Endometrial microvascular endothelial cells (primary cell): Measurements from ENCODE around the gene COL6A3. TPM values are rescaled to one million over a fixed set of nuclear protein-coding genes. Genes with fewer than 3 reads are reported as not detected.

Experiments used
- in situ Hi-C: cut with HindIII; loops from 2 replicates; pipeline ENCODE4 v1.10.0; 2017; ENCODE audit warnings: low sequenced_read_pairs, low pct_unique_long_range_greater_than_20kb; ENCODE audit errors: inconsistent ontology term
- total RNA-seq: library from RNA; depleted of rRNA; stranded (reverse); fragments of >200 nt; gene quantifications from one replicate; pipeline ENCODE4 v1.2.3, GENCODE V29; 2015; ENCODE audit errors: inconsistent ontology term

Gene COL6A3
- total RNA-seq, 1 donor from 2014 or later, result 36.1 TPM

DNA sequence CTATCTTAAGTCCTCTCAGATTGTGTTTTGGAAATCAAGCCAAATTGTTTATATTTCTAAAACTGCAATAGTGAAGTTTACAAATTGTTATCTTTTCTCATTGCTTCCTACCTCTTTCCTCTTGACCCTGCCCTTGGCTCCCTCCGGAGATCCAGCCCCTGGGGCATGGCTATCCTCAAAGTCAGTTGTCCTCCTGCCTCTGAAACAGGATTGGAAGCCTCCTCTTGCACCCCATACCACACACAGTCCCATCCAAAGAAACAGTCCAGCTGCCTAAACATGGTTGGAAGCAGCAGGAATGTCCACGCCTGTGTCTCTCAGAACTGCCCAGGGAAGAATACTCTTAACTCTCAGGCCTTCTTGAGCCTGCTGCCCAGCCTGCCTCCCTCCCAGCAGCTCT, 30.1 kb upstream of the COL6A3 start:
- in situ Hi-C loops, result no loop called here

DNA sequence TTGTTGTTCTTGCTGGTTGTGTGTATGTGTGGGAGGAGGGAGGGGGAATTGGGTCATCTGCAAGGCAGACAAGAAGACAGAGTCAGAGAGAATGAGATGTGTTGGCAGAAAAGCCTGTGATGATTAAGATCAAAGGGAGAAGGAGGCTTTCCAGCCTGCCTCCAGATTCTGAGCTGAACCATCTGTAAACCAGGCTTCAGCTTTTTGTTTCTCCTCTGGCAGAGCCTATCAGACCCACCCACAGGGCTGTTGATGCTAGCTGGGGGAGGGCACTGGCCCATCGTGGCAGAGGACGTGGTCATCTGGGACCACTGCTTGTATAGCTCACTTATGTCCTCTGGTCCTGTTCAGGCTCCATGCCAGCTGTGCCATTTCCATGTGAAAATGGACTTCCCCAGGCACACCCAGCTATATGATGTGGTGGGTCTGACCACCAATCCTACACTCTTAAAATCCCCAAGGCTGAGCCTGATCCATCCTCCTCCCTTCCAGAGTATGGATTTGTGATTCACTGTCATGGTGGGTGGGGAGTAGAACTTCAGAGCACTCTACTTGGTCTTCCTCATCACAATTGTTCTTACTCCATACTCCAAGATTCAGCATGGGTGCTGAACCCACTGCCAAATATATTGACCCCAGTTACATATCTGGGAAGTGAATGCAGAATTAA, 27.8 kb upstream of the COL6A3 start:
- in situ Hi-C loops, result no loop called here

DNA sequence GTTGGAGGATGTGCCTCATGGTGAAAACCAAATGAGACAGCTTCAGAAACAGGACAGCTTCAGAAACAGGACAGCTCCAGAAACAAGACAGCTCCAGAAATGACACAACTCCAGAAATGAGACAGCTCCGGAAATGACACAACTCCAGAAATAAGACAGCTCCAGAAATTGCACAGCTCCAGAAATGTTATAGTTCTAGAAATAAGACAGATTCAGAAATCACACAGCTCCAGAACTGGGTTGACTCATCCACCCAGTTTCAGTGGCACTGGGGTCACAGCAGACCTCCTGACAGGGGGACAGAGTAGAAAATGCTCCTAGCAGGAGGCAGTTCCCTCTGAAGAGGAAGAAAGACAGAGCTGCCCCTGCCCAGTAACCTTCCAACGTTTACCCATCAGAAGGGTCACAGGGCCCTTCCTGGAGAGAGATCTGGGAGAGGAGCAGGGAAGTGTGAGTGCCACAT, 26.9 kb upstream of the COL6A3 start:
- in situ Hi-C loops, result no loop called here

DNA sequence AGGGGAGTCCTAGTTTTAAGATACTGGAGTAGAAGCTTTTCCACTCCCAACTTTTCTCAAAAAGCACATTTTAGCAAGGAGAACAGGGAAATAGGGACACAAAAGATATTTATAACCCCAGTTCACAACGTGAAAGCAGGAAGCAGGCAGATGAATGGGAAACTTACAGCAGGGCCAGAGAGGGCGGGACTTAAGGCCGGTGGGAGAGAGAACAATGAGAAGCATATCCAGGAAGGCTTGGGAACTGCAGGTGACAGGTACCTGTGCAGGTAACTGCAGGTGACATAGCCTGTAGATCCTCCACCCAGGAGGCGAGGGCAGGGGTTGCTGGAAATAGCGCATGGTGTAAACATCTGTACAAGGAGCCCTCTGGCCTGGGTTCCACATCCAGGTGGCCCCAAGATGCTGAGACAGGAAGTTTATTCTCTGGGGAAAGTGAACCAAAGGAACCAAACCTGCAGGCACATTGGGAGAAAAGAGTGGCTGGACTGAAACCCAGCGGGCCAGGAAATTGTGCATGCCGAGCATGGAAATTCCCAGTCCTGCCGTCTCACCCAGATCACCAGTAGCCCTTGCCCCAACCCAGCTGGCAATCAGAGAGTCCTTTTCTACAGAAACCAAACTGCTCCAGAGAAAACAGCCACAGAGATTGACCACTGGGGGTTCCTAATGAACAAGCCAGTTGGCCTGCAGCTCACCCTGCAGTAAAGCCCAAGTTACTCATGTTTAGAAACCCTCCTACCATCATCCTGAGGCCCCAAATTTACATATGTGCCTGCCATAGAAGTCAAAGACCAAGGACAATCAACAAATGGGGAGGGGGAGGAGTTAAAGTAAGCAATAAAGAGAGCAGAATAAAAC, 24.3 kb upstream of the COL6A3 start:
- in situ Hi-C loops, result no loop called here

DNA sequence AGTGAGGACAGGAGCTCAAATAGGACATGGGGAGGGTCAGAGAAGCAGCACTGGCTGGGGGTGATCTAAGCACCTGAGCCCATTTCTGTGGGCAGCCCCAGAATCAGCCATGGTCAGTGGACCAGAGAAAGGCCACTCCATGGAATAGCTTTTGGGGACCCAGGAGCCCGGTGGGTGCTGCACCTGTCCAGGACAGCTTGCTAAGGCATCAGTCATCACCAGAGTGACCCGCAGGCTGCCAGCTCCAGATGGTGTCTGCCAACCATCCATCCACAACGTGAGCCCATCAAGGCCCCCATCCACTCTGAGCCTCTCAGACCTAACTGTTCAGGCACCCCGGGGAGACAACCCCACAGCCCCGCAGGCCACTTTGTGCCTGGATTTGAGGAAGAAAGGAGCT, 23.6 kb upstream of the COL6A3 start:
- in situ Hi-C loops, result no loop called here

DNA sequence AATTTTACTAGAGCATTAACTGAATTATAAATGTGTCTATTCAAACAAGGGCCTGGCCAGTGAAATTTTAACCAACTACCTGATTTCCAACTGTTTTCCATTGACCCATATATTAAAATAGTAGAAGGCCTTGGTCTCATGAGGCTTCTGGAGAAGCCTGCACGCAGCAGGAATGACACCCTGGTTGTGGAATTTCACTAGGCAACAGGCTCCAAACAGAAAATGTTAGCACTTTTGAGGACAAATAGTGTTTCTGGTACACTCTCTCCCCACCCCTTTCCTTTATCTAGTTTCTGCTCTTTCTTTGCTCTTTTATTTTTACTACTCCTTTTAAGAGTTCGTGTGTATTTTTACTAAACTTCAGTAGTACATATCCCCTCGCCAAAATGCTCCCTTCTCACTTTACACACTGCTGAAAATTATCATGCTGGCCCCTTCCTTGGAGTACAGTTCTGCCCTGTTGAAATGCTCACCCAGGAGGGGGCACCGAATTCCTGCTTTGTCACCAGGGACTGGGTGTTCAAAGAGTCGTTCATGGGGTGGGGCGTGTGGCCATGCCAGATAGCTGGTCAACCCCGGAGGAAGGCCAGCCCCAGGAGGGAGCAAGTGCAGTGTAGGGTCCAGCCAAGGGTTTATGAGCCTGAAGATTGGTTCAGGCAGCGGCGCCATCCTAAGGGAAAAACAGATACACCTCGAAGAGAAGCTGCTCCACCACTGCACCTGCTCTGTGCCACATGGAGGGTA, 22.1 kb upstream of the COL6A3 start:
- in situ Hi-C loops, result no loop called here

DNA sequence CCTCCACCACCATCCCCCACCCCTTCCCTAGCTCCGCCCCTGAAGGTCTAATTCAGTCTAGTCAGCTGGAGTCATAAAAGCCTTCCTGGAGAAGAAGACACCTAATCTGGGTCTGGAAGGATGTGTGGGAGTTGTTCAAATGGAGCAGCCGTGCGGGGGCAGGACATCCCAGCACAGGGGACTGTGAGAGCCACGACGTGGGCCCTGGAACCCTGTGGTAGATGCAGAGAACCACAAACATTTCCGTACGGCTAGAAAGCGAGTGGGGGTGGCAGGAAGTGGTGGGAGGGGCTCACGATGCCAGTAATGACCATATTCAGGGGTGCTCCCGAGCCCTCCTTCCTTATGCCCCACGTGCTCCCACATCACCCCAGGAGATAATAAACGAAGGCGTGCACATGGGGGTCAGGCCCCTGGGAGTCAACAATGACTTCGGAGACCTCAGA, 20.9 kb upstream of the COL6A3 start:
- in situ Hi-C loops, result no loop called here

DNA sequence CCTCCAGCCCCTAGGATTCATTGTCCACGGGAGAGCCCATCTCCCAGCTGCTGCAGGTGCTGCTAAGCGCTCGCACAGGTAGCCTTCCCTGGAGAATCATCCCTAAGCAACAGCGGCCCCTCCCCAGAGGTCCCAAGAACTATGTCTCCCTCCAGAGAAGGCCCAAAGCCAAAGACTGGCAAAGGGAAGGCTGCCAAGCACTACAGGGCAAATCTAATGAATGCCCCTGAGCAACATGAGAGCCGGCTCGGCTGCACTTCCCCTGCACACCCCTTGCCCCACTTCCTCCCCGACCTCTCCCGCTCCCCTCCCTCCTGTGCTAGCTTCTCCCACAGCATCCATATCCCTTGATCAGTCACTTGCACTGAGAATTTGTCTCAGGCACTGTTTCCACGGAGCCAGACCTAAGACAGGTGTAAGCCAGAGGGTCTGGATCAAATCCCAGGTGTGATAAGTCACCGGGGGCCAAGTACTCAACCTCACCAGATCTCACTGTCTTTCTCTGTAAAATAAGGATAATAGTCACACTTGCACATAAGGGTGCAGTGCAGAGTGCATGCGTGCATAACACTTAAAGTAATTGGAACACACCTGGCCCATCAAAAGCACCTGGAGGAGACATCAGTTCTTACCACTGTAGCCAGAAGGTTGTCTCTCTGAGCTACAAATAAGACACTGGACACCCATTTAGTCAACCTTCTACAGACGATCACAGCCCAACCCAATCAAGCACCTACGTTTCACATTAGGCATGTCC, 20.1 kb upstream of the COL6A3 start:
- in situ Hi-C loops, result no loop called here

DNA sequence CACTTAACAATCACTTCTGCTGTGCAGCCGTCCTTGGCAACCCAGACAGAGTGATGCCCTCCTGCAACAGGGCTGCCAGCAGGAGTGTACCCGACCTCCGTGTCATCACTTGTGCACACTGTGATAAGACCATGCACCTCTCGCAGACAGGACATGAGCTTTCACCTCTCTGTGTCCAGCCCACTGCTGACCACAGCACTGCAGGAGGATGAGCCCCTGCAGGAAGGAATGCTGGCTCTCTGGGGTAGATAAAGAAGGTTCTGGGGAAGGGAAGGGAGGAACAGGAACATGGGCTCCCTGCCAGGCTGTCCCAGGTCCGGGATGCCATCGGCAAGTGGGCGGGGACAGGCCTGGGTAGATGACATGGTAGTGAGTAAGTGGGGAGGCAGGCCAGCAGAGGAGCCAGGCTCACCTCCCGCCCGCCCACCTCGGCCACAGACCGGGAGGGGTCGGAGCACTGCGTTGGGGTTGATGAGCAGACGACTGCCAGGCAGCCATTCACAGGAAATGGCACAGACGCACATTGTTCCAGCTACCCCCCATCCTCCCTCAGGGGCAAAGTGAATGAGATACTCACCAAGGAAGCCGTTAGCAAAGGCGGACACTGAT, 18.6 kb upstream of the COL6A3 start:
- in situ Hi-C loops, result no loop called here

DNA sequence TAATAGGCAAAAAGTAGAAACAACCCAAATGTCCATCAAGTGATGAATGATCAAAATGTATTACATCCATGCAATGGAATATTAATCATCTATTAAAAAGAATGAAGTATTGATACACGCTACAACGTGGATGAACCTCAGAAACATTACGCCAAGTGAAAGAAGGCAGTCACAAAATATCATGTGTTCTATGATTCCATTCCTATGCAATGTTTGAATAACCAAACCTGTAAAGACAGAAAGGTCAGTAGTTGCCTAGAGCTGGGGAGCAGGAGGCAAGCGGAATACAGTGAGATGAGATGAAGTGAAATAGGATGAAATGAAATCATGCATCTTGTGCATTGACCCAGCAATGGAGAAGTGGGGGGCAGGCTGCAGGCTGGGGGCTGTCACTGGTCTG, 17.9 kb upstream of the COL6A3 start:
- in situ Hi-C loops, result no loop called here

DNA sequence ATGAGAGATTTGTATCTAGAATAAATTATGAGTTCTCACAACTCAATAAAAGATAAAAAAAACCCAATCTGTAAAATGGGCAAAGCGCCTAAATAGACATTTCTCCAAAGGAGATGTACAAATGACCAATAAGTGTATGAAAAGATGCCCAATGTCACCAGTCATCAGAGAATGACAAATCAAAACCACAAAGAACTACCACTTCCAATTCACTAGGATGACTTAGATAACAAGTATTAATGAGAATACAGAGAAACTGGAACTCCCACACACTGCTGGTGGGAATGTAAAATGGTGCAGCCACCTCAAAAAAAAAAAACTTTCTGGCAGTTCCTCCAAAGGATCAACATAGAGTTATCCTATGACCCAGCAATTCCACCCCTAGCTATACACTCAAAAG, 17.4 kb upstream of the COL6A3 start:
- in situ Hi-C loops, result no loop called here

DNA sequence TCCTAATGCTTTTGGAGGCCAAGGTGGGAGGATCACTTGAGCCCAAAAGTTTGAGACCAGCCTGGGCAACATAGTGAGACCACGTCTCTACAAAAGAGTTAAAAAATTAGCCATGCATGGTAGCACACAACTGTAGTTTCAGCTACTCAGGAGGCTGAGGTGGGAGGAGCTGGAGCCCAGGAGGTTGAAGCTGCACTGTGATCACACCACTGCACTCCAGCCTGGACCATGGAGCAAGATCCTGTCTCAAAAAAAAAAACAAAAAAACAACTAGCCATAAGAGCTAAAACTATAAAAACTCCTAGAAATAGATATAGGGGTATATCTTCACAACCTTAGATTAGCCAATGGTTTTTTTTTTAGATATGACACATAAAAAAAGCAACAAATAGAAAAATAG, 16.9 kb upstream of the COL6A3 start:
- in situ Hi-C loops, result no loop called here

DNA sequence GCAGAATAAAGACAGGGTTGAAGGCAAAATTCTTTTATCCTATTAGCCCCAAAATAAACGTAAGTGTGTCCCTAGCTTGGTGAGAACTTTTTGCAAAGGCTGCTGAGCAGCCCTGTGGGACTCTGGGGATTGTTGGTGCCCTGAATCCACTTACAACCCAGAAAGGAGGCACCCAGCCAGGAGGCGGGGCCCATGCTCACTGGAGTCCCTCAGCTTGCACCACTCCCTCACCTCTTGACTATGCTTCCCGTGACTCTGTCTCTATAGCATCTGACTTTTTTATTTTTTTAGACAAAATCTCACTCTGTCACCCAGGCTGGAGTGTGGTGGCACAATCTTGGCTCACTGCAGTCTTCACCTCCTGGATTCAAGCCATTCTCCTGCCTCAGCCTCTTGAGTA, 15.8 kb upstream of the COL6A3 start:
- in situ Hi-C loops, result no loop called here

DNA sequence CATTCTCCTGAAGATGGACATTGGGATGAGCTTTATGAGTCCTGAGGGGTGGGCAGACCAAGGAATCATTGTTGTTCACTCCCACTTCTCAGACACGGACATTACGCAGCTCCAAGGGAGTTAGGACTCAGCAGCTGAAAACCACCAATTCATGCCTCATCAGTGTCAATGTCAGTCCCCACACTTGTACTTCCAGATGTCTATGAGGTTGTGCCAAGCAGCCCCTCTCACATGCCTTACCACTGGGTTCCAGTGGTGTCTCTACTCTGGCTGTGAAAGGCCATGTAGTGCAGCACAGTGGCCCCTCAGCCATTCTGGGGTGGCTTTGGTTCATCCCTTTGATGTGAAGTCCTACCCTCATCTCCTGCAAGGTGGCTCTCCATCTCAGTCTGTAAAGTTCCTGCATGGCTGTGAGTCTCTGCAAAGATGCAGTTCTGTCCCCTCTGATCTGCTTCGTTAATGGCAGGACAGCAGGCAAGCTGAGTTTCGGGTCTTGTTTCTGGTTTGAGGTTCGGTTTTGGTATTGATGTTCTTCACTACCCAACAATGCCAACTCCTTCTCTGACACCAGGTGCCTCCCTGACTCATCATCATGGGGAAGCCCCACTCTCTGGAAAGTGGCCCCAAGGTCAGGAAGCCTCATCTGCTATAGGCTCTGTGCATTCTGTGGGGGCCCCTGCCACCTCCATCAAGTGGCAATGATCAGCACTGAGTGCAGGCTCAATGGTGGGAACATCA, 14.0 kb upstream of the COL6A3 start:
- in situ Hi-C loops, result no loop called here

DNA sequence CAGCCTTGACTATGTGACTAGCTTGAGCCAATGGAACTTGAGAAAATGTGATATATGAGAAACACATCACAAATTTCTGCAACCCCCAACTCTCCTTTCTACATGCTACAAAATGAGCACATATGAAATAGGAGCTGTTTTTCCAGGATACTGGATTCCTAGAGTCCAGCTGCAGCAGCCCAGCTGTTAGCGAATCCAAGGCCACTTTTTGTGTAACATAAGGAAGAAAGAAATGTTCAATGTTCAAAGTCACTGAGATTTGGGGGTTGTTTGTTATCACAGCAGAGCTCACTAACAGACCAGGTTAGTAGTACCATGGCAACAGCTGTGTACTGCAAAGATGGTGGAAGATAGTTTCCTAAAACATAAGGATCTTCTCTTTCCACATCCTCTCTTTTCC, 12.6 kb upstream of the COL6A3 start:
- in situ Hi-C loops, result no loop called here

DNA sequence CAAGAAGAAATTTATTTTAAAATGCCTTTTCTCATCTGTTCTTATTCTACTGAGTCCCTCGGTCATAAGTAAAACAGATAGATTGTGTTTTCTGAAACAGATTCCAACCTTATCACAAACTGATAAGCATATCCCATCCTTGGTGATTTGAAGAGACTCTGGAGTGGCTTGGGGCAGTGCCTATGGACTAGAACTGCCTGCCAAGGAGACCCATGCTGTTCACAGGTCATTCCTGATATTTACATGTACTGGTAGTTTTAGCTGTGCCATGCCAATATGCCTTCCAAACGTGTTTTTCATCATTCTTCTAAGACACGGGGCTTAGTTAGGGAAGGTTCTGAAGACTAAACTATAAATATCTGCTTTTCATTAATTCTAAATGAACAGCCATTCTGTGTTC, 11.4 kb upstream of the COL6A3 start:
- in situ Hi-C loops, result no loop called here

DNA sequence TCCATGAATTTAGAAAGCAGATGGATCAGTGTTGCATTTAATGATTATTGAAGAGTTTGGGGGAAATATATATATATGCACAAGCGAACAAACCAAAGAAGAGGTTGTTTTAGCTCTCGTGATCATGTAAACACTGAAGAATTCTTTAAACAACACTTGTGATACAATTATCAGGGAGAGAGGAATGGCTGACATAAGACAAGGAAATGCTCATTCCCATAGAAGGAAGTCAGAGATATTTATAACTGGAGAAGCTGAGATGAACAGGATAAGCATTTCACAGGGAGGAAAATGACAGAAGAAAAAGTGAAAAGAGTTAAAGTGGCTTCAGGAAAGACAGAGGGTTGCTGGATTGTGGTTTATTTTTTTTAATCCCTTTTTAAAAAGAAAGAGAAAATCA, 10.6 kb upstream of the COL6A3 start:
- in situ Hi-C loops, result no loop called here

DNA sequence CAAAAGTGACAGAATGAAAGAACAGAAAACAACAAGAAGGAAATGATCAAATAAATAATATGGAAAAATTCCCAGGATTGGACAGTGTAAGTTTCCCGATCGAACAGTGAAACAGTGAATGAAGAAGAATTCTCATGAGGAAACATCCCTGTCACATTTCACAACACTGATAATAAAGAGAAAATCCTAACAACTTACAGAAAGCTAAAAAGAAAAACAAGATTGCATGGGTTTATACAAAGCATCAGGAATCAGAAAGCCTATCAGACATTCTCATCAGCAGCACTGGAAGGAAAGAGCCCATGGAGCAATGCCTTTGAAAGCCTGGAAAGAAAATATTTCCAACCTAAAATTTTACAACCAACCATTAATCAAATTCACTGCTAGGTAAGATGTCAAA, 9.9 kb upstream of the COL6A3 start:
- in situ Hi-C loops, result no loop called here
